NCI-H2196 (cell line): ENCODE measurements around the gene FSD2.
A peak's percentile ranks its signal among the peaks of the same experiment; 100 is the strongest.

Experiments used
- DNase-seq: peaks from one replicate; lab custom pipeline; 2025; ENCODE audit not compliant: unreplicated experiment; lab: John Stamatoyannopoulos, UW

The FSD2 gene, protein sequence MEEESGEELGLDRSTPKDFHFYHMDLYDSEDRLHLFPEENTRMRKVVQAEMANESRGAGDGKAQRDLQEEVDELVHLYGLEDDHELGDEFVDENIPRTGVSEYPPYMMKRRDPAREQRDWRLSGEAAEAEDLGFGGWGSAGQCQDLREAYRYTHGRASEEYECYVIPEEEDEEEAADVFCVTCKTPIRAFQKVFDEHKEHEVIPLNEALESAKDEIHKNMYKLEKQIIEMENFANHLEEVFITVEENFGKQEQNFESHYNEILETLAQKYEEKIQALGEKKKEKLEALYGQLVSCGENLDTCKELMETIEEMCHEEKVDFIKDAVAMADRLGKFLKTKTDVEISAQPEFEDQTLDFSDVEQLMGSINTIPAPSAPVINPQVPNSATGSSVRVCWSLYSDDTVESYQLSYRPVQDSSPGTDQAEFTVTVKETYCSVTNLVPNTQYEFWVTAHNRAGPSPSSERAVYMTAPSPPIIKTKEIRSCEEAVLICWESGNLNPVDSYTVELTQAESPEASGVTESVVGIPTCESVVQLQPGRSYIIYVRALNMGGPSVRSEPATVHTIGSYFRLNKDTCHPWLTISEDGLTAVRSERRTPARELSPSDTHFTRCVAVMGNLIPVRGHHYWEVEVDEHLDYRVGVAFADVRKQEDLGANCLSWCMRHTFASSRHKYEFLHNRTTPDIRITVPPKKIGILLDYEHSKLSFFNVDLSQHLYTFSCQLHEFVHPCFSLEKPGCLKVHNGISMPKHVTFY

DNA sequence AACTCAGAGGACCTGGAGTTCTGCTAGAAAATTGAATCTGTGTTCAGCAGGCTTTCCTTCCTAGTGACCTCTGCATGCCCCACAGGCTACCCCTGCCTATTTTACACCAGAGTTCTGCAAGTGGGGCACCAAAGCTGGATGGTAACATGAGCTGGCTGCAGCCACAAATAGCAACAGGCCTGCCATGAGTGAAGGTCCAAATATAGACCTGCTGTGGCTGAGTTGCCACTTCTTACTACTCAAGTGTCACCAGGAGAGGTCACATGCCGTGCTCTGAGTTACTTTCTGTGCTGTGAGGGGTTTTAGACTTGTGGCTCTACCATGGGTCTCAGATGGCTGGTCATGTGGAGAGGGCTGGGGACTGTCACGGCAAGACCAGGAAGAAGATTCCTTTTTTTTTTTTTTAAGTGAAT is at the start of gene FSD2:
FSD2 (minus strand) TSS at position 76 of the 413 bp plus-strand sequence. CDS start 18,679 bp downstream, outside the sequence.
- DNase-seq, result no peak

DNA sequence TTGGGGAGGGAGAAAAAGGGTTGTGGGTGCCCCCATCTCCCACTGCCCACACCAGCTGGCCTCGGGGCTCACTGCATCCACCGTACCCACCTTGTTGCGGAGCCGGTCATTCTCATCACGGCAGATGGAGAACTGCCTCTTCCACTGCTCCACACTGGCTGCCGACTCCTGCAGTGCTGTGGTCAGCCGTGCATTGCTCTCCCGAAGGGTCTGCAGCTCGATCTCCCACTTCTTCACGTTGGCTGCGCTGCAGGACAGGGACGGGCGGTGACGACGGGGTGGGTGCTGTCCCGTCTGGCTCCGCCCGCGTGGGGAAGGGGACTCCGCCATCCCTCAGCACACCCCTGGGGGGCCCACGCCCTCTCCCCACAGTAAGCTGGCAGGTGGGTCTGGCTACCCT is 48.7 kb upstream of the FSD2 start:
- no peak for DNase-seq

DNA sequence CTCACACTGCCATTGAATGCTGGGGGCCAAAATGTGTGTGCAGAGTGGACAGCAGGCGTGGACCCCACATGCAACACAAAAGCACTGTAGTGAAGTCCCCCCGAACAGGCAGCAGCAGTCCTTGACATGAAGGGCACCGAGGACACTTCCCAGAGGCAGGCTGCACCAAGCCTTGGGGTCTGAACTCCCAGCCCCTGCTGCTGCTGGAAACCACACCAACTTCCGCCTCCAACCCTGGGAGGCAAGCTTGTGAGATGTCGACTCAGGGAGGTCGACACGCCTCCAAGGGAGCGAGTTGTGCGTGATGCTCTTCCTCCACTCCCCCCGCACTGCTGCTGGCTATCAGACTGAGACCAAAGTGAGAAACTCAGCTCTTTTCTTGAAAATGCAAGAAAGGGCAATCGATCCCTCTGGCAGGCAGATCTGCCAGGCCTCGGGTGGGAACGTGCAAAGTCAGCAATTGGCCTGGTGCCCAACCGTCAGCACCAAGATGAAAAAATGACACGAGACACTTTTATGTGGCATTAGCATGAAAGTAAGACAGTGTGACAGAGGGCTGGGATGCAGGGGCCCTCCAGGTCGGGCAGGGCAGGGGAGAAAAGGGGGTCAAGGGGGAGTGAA is 47.2 kb upstream of the FSD2 start:
- DNase-seq, result no peak

DNA sequence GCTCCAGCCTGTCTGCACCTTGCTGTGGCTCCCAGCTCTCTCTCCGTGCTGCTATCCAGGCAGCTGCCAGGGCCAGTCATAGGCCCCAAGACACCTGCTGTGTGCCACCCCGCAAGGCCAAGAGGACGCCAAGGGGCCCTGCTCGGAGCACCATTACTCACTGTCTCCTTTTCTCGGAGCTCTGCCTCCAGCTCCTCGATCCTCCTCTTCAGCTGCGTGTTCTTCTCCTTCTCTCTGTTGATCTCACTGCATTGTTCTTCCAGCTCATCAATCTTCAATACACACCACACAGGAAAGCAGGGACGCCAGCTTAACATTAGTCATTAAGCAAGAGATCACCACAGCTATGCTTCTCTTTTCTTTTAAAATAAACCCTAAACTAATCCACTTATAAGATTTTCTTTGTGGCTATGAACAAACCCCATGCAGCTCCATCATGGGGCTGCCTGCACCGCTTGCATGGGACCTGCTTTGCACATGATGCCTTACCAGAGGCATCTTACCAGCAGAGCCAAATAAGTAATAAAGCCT is 46.2 kb upstream of the FSD2 start:
- no peak for DNase-seq

DNA sequence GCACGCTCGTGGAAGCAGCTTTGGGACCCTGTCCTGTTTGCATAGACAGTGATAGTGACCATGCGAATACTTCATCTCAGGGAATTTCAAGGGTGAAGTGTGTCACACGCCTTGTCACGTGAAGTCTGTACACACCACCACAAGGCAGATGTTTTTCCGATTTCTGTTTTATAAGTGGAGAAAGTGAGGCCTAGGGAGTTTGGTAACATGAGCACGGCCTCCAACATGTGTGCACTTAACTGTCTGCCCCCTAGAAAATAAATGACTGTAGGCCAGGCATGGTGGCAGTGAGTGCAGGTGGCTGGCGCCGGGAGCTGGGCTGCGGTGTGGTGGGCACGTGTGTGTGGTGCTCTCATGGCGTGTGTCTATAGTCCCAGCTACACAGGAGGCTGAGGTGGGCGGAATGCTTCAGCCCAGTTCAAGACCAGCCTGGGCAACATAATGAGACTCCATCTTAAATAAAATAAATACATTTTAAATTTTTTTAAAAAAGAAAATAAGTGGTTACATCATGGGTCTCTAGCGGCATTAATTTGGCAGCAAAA is 45.5 kb upstream of the FSD2 start:
- no peak for DNase-seq

DNA sequence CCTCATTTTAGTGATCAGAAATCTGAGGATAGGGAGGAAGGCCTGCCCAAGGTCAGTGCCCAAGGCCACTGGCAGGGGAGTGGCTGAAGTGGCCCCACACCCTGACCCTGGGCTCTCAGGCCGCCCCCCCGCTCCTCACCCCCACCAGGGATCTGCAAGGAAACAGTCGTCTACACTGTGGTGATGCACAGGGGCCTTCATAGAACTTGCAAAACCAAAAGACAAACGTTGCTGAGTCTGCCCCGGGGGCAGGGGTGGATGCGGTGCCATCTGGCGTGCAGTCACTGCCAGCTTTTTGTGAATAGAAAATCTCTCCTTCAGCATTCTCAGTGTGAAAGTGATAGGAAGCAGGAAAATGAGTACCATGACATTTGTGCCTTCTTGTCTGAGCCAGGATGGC is 44.9 kb upstream of the FSD2 start:
- DNase-seq, result no peak

DNA sequence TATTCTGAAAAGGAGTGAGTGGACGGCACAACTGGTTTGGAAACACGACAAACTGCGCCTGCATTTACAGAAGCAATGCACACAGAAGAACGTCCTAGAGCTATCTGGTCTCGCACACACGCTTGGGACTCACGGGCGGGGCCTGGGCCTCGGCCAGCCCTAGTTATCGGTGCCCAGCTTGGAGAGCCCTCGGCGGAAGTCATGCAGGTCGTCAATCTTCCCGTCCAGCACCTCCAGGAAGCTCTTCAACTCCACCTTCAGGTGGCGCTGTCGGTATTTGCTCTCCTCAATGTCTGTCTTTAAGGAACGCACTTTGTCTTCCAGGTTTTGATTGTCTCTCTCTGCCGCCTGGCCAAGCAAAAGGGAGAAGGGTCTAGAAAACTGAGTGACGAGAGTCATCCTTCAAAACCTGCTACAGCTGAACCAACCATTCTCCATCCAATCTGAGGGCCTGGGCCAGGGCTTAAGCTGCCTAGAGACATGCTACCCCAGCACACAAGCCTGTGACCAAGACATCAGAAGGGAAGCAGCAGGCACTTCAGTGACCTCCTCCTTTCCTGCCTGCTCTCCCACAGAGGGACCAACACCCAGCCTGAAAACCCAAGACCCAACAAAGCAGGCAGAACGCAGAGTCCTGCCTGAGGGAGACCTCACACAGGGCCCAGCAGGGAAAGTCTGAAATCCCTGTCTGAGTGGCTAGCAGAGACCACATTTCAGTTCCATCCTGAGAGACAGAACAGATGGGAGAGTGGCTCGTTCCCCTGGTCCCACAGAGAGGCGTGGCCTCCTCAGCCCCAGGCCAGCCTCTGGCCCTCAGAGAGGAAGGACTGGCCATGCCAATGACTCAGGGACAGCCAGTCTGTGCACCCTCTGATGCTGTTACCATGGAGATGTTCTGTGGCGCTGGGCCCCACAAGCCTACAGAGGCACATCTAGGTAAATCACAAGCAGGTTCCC is 44.0 kb upstream of the FSD2 start:
- DNase-seq, result peak; percentile 73

DNA sequence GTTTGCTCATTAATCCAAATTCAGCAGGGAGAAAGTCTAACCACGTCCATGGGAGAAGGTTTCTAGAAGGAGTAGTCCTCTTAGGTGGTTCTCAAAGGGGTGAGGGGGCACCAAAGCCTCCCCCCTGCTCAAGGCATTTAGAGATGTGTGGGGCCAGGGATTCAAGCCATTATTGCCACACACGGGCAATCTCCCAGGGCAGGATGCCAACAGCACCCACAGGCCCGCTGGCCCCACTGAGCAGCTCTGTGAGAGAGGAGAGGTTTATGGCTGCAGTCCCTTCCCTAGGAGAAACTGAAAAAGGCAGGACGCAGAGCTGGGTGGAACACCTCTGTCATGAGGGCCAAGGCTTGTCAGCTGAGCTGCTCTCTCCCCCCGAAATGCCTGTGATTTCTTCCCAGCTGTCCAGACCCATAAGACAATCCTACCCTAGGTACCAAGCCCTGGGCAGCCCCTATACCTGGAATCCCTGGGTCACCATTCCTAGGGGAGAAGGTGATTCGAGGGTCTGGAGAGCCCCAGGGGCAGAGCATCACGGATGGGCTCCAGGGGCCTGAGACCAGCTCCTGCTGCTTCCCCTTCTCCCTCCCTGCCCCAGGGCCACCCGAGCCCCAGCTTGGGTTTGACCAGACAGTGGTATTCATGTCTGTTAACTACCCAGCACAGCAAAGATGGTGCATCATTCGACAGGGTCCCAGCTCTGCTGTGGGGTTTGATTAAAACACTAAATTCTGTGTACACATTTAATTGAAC is 42.5 kb upstream of the FSD2 start:
- no peak for DNase-seq

DNA sequence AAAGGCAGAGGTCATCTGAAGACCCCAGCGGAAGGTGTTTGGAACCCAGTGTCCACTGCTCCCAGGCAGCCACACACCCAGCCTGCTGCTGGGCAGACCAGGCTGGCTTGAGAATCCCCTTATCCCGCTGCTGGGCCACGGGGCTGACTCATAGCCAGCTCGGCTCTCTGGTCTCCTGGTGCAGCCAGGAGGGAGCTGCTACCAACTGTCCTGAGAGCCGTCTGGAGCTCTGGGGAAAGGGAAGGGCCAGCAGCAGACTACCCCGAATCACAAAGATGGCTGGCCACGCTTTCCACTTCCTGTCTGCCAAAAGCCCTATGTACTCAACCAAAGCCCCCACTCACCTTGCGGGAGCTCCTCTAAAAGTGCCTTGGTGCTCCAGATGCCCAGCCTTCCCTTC is 41.8 kb upstream of the FSD2 start:
- DNase-seq, result no peak

DNA sequence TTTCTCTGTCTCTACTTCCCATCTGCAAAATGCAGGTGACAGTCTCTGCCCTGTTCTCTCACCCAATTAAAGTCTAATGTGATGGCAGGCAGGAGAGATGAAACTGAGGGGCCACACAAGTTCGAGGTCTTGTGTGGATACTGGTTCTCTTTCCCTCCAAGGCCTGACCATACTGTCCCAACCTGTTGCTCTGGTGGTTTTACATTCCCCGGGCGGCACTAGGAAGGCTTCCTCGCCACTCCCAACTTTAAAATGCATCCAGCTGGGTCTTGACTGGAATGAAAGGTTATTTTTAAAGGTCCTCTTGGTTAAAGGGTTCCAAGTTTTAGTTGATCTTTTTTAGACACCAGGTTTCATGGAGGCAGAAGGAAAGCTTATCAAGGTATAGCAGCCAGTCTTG is 40.8 kb upstream of the FSD2 start:
- no peak for DNase-seq

DNA sequence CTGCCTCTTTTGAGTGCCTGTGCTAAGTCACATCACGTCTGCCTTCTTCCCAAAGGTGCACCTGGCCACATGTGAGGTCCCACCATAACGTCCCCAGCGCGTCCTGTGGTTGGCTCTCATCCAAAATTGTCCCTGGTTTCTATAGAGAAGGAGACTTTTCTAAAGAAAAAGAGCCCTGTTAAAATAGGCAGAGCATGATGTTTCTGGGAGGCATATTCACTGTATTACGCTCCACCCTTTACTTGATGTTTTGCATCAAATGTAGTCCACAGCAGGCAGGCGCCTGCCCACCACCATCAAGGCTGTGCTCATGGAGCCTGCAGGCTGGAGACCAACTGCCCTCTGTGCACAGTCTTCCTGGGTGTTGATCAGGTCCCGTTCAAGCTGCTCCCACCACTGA is 39.8 kb upstream of the FSD2 start:
- DNase-seq, result no peak

DNA sequence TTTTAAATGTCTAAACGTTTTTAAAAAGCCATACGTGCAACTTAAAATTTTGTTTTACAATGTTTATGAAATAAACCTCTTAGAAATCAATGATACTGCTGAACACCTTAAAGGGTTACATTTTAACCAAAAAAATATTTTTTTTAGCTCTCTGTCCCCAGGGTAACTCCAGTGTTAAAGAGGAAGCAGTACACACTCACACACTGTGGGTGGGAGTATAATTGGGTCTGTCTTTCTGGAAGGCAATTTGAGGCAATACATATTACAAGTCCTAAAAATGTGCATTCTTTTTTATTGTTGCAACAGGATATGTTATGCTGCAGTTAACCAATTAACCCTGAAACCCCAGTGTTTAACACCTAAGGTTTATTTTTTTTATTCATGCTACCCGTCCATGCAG is 37.7 kb upstream of the FSD2 start:
- no peak for DNase-seq

DNA sequence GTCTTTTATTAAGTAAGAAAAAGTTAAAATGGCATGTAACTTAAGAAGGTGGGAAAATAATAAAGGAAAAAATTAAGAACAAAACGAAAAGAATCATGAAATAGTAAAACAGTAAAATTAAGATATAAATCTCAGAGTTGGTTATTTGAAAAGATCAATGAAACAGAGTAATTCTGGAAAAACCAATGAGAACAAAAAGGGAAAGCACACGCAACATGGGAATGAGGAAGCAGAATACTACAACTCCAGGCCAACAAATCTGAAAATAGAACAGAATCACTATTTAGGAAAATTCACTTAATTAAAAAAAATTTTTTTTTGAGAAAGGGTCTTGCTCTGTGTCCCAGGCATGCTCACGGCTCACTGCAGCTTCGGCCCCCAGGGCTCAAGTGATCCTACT is 34.3 kb upstream of the FSD2 start:
- no peak for DNase-seq

DNA sequence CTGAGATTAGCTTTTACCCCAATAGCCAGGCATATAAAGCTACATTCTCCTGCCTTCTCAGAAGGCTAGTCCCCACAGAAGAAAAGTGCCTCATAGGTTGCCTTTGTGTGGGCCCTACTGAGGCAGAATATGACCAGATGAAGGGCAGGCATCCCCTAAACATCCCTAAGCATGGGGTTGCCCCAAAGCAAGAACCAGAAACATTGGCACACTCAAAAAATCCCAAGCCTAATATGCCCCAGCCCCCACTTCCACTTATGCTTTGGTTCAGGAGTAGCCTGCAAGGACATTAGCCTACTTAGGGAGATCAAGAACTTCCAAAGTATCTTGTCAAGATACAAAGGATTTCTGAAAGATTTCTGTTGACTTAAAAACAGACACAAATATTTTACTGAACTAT is 33.3 kb upstream of the FSD2 start:
- no peak for DNase-seq

DNA sequence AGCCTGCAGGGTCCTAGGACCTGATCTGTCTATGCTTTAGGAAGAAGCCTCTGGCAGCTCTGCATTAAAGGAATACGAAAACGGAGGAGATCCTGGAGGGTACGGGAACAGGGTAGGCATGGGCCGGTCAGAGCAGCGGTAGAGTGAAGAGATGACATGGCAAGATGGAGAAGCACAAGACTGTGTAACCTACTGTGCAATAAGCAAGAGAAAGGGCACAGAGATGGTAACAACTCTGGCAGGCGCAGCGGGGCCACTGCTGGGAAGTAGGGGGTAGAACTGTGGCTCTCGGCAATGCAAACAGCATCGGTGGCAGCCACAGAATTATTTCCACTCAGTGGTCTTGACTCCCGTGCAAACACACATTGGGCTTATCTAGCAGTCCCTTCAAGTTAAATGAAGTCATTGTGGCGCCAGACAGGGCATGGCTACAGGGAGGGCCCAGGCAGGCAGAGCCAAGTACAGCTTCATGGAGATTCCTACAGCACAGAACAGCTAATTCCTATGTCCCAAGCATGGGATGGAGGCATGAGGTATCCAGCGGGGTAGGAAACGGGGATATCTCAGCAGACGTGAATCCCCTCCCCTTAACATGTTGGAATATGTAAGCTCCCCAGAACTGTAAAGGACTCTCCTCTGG is 32.3 kb upstream of the FSD2 start:
- no peak for DNase-seq

DNA sequence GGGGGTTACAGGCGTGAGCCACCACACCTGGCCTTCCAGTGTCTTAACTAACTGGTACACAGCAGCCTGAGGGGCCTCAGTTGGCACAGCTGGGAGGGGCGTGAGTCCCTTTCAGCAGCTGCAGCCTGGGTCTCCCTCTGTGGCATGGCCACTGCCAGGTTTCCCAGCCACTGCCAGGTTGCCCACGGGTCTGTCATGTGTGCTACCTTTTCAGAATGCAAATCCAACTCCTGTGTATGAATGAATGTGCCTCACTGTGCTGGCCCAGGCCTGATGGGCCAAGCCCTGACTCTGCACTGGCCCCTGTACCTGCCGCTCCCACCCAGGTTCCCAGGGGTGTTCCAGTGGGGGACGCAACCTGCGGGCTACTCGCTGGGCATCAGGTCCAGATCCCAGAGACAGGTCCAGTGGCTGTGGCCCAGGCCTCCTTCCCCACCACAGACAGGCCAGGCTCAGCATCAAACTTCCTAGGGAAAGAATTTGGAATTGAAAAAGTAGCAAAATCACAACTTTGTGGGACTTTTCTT is 29.6 kb upstream of the FSD2 start:
- no peak for DNase-seq

DNA sequence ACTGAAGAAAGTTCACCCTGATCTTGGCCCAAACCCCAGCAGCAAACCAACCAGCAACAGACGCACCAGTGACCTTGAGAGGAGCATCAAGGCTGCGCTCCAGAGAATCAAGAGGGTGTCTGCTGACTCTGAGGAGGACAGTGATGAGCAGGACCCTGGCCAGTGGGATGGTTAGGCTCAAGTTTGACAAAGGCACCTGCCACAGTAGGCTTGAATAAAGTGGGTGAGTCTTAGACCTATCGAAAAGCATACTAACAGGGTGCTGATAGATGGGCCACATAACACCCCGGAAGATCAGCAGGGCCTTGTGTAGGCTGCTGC is 27.5 kb upstream of the FSD2 start:
- no peak for DNase-seq

DNA sequence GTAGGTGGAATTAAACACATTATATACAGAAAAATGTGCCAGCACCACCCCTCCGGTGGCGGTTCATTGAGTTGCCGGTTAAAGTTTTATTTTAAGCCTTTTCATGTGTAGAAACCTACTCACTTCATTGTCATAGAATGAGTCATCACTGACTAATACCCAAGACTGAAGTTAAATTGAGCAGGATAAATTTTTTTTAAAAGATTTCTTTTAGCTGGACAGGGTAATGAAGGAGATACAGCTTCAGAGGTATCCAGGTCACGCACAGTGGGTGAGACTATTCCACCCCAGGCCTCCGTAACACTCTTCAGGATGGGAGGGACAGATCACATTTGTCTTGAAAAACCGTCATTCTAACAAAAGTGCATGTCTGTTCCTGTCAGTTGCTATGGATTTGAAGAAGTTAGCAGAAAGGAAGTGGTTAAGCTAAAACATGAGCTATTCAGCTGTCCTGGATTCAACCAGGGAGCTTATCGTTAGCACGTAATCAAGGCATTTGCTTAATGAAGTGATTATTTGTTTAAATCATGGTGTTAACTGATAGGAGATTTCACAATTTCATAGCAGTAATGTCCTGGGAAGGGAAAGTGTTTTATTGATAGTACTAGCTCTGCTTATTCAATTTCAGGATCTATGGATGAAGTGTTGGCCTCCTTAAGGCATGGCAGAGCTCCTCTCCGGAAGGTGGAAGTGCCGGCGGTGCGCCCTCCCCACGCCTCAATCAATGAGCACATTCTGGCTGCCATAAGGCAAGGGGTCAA is 26.9 kb upstream of the FSD2 start:
- no peak for DNase-seq
